Transverse colon (tissue), 4 donors: ENCODE data around the gene HOXB6.

Source experiments
- CTCF ChIP-seq, 5 experiments: fragments of 200-600 bp in 3 of 5; fragments of 450-650 bp in 2 of 5; sonication (generic) in 3 of 5; IDR thresholded peaks; 1 replicate in 2 of 5; 2 replicates in 3 of 5; pipeline ENCODE4 v1.5.1; 2016 to 2017; ENCODE audit warnings: antibody characterized with exemption in 5 of 5, inconsistent platforms in 3 of 5, mild to moderate bottlenecking in 2 of 5, moderate library complexity in 1 of 5
- POLR2A ChIP-seq: fragments of 450-650 bp; IDR thresholded peaks from one replicate; pipeline ENCODE4 v1.6.1; 2016; ENCODE audit warnings: antibody characterized with exemption, mild to moderate bottlenecking, moderate library complexity
- POLR2AphosphoS5 ChIP-seq, 3 donors: sonication (generic); formaldehyde crosslinking; IDR thresholded peaks; one replicate each; pipeline ENCODE4 v1.6.1; 2016; ENCODE audit warnings: antibody characterized with exemption in 3 of 3

- TF ChIP-seq CTCF (IDR thresholded peaks at IDR 0.05) (no peak), POLR2AphosphoS5 (IDR thresholded peaks at IDR 0.05) (no peak), POLR2A (no peak)
Observed at GRCh38 chr17:48558831-48559121, 46.0 kb downstream of the HOXB6 start.
